Fibroblast of pulmonary artery (primary cell): ENCODE data around the gene SEPTIN14.
"Not testable (repeated sequence)": the region's sequence is repeated elsewhere in the genome, so short reads cannot be mapped to it uniquely, and the experiment has no call there.

Experiments used
- DNase-seq: peaks from one replicate; pipeline ENCODE4 v3.0.0-alpha.2; 2010; ENCODE audit warnings: low read depth
- H3K4me3 ChIP-seq: replicated peaks from 2 replicates; pipeline ENCODE4 v1.5.1; 2011; ENCODE audit warnings: low read depth, mild to moderate bottlenecking, control low read depth, low read length, moderate library complexity
- TF ChIP-seq, protein P1 (sequence below): IDR thresholded peaks from 2 replicates; pipeline ENCODE4 v1.5.1; 2011; ENCODE audit warnings: mild to moderate bottlenecking, control low read depth, low read length, inconsistent platforms; ENCODE audit errors: missing control alignments

The SEPTIN14 gene

GRCh38 chr7:55827577-55827976 lies 35.0 kb downstream of the SEPTIN14 start:
- no peak for DNase-seq
- no peak overlapping the region for H3K4me3 ChIP-seq
- TF ChIP-seq, protein P1, sequence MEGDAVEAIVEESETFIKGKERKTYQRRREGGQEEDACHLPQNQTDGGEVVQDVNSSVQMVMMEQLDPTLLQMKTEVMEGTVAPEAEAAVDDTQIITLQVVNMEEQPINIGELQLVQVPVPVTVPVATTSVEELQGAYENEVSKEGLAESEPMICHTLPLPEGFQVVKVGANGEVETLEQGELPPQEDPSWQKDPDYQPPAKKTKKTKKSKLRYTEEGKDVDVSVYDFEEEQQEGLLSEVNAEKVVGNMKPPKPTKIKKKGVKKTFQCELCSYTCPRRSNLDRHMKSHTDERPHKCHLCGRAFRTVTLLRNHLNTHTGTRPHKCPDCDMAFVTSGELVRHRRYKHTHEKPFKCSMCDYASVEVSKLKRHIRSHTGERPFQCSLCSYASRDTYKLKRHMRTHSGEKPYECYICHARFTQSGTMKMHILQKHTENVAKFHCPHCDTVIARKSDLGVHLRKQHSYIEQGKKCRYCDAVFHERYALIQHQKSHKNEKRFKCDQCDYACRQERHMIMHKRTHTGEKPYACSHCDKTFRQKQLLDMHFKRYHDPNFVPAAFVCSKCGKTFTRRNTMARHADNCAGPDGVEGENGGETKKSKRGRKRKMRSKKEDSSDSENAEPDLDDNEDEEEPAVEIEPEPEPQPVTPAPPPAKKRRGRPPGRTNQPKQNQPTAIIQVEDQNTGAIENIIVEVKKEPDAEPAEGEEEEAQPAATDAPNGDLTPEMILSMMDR: no peak

DNA sequence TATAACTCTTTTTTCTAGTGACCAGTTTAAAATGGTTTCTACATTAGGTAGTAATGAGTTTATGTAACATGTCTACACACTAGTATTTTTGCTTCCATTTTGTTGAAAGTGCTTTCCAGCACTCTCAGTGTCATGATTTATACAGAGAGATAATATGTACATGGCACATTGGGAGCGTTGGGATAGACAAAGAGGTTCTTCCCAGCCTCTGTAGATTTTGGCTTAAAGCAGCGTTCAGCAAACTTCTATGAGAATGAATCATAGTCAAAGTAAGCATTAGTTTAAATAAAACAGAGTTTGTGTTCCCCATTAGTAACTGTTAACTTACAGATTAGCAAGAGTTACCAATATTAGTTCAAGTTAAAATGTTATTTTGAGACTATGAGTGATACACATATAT lies 43.9 kb downstream of the SEPTIN14 start:
- TF ChIP-seq, protein P1: no peak
- no peak overlapping the region for H3K4me3 ChIP-seq
- DNase-seq: no peak

DNA sequence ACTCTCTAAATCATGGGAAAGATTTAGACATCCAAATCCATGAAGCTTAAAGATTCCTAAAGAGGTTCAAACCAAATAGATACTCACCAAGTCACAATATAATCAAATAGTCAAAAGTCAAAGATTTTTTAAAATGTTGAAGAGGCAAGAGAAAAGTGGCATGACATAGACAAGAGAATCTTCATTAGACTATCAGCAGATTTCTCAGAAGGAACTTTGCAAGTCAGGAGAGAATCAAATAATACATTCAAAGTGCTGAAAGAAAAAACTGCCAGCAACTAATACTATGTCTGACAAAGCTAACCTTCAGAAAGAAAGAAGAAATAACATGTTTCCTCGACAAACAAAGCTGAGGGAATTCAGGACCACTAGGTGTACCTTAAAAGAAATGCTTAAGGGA lies 65.3 kb downstream of the SEPTIN14 start:
- not testable (repeated sequence) for DNase-seq, H3K4me3 ChIP-seq

- H3K4me3 ChIP-seq: no peak overlapping the region
- TF ChIP-seq, protein P1: no peak
- DNase-seq: no peak
These were observed 68.0 kb downstream of the SEPTIN14 start for GRCh38 chr7:55794527-55794926.

DNA sequence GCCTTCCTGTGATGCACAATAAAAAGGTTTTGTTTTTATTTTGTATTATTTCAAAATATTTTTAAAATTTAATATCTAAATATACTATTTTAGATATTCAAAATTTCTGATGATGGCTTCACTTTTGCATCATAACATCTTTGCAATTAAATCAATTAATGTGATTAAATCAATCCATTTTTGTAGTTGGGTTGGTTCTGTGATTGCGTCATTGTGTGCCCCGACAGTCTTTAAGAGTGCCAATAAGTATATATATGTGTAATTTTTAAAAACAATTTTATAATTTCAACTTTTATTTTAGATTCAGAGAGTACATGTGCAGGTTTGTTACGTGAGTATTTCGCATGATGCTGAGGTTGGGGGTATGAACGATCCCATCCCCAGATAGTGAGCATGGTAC lies 70.5 kb downstream of the SEPTIN14 start:
- no peak for DNase-seq
- TF ChIP-seq, protein P1: no peak
- no peak overlapping the region for H3K4me3 ChIP-seq

DNA sequence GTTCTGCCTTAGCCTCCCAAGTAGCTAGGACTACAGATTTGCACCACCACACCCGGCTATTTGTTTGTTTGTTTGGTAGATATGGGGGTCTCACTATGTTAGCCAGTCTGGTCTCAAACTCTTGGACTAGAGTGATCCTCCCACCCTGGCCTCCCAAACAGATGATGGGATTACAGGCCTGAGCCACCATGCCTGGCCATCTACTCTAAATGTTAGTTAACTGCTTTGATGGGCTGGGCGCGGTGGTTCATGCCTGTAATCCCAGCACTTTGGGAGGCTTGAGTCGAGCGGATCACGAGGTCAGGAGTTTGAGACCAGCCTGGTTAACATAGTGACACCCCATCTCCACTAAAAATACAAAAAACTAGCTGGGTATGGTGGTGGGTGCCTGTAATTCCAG lies 74.8 kb downstream of the SEPTIN14 start:
- no peak overlapping the region for H3K4me3 ChIP-seq
- TF ChIP-seq, protein P1: no peak
- DNase-seq: no peak

DNA sequence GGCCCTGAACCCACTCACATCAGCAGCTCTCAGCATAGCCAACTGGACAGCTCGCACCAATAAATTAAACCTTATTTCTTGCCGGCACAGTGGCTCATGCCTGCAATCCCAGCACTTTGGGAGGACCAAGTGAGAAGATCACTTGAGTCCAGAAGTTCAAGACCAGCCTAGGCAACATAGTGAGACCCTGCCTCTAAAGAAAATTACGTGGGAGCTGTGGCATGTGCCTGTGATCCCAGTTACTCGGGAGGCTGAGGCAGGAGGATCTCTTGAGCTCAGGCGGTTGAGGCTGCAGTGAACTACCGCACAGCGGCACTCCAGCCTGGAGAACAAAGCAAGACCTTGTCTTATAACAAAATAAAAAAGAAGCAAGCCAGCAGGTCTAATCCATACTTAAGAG lies 75.7 kb downstream of the SEPTIN14 start:
- TF ChIP-seq, protein P1: no peak
- DNase-seq: no peak
- H3K4me3 ChIP-seq: no peak overlapping the region

- DNase-seq, H3K4me3 ChIP-seq: not testable (repeated sequence)
These were observed 77.1 kb downstream of the SEPTIN14 start for GRCh38 chr7:55785444-55785843.
